ACC112 (cell line): ENCODE data around the gene SORT1.

Experiments
- H2AFZ ChIP-seq: fragments of 200-600 bp; sonication (generic); one replicate; pipeline ENCODE4 v1.6.0; 2017; ENCODE audit warnings: antibody characterized with exemption, low read length; ENCODE audit not compliant: unreplicated experiment
- H3K27ac ChIP-seq: fragments of 200-600 bp; sonication (generic); 2 replicates; pipeline ENCODE4 v1.5.1; 2014; ENCODE audit warnings: low read depth, mild to moderate bottlenecking, antibody characterized with exemption, low read length, moderate library complexity
- H3K27me3 ChIP-seq: fragments of 200-600 bp; sonication (generic); 2 replicates; pipeline ENCODE4 v1.6.1; 2014; ENCODE audit warnings: mild to moderate bottlenecking, antibody characterized with exemption, low read length, moderate library complexity, mixed read lengths; ENCODE audit not compliant: insufficient read depth
- H3K36me3 ChIP-seq: fragments of 200-600 bp; sonication (generic); 2 replicates; pipeline ENCODE4 v1.6.1; 2016; ENCODE audit warnings: mild to moderate bottlenecking, antibody characterized with exemption, low read length, moderate library complexity, mixed read lengths; ENCODE audit not compliant: insufficient read depth
- H3K4me1 ChIP-seq: fragments of 200-600 bp; sonication (generic); one replicate; pipeline ENCODE4 v1.6.1; 2016; ENCODE audit warnings: low read length, mixed read lengths; ENCODE audit not compliant: insufficient read depth, unreplicated experiment, control insufficient read depth
- H3K4me3 ChIP-seq: fragments of 200-600 bp; sonication (generic); 2 replicates; pipeline ENCODE4 v1.5.1; 2014; ENCODE audit warnings: mild to moderate bottlenecking, low read depth, low read length
- H3K79me2 ChIP-seq: fragments of 200-600 bp; sonication (generic); one replicate; pipeline ENCODE4 v1.6.0; 2016; ENCODE audit warnings: low read length; ENCODE audit not compliant: control insufficient read depth, unreplicated experiment, insufficient read depth

SORT1 gene

GRCh38 chr1:109426281-109427170 lies 28.8 kb upstream of the SORT1 start, which contains the start of gene PSMA5:
Gene PSMA5, minus strand, starts transcription at chr1:109426448. Its CDS starts 118 bp downstream, at chr1:109426330.
- Histone ChIP-seq H3K79me2 (peaks cover 49% of the 10 kb centered on the region), H3K36me3 (no peaks in the 10 kb centered on the region), H3K27ac (peak within 1 kb of the TSS; percentile 86), H3K4me1 (peaks cover 20% of the 10 kb centered on the region), H2AFZ (peak within 1 kb of the TSS; percentile 38), H3K27me3 (no peaks in the 10 kb centered on the region), H3K4me3 (peak within 1 kb of the TSS; percentile 92)

- Histone ChIP-seq H3K79me2 (peaks cover 57% of the 10 kb centered on the region), H2AFZ (peak overlapping the region; percentile 33), H3K27me3 (no peaks in the 10 kb centered on the region), H3K4me1 (peaks cover 20% of the 10 kb centered on the region), H3K36me3 (peaks cover 4% of the 10 kb centered on the region; the same call in 1 of the 2 replicates), H3K4me3 (peak overlapping the region; percentile 92), H3K27ac (peak overlapping the region; percentile 86)
These were observed 27.9 kb upstream of the SORT1 start for GRCh38 chr1:109425391-109426280.

DNA sequence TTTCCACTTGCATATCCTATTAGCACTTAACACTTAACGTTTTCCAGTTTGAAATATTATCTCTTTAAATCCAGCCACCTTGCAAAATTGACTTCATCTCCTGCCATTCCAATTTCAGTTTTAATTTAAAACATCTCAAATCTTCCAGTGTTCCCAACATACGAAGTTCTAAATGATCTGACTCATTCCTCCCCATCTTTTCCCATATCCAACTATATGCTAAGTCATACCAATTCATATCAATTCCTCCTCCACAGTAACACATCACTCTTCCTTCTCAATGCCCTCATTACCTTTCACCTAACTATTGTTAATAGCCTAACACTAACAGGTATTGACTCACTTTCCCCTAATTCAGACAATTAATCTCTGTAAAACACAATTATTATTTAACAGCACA lies 25.8 kb upstream of the SORT1 start:
- Histone ChIP-seq H2AFZ (no peak overlapping the region), H3K4me3 (peak overlapping the region; percentile 33), H3K36me3 (peaks cover 14% of the 10 kb centered on the region; the same call in 1 of the 2 replicates), H3K27ac (0 out of 2 replicates have a peak overlapping the region, but pooled peaks have one; percentile 0), H3K79me2 (peaks cover 64% of the 10 kb centered on the region), H3K4me1 (peaks cover 20% of the 10 kb centered on the region), H3K27me3 (no peaks in the 10 kb centered on the region)

DNA sequence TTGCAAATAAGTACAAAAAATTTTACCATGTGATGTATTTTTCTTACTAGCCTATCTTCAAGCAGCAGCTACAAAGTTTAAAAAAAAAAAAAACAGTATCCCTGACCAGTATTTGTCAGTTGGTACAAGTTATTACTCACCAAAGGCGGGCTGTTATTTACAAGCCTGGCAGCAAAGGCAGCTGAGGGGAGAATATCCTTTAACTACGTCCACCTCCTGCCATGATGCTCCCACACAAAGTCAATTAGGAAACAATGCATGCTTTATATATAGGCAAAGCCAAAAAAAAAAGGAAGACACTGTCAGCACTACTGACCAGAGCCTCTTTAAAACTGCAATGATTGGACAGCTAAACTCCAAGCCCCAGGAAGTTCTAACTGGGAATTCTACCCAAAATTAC lies 14.8 kb upstream of the SORT1 start:
- H3K27me3 ChIP-seq: no peaks in the 10 kb centered on the region
- no peak overlapping the region for H2AFZ ChIP-seq
- no peaks in the 10 kb centered on the region for H3K4me1 ChIP-seq
- H3K36me3 ChIP-seq: peaks cover 43% of the 10 kb centered on the region
- no peak overlapping the region for H3K27ac ChIP-seq
- peaks cover 30% of the 10 kb centered on the region for H3K79me2 ChIP-seq
- H3K4me3 ChIP-seq: no peak overlapping the region

DNA sequence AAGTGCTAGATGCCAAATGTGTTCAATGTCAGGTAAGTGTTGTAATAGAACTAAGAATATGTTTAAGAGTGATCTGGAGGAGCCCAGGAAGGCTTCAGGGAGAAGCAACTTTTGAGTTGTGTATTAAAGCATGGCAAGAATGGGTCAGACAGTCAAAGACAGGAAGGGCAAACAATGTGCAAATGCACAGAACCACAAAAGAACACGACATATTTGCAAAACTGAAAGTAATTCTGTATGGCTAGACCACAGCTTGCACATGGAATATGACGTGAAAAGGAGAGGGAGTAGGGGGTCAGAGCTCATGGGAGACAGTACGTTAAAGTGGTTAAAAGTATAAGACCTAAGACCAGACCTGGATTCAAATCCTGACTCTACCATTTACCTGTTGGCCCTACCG lies 7.1 kb upstream of the SORT1 start:
- Histone ChIP-seq H3K79me2 (peaks cover 9% of the 10 kb centered on the region), H3K27me3 (no peaks in the 10 kb centered on the region), H3K4me1 (no peaks in the 10 kb centered on the region), H3K27ac (no peak overlapping the region), H3K4me3 (no peak overlapping the region), H3K36me3 (peaks cover 17% of the 10 kb centered on the region), H2AFZ (no peak overlapping the region)

DNA sequence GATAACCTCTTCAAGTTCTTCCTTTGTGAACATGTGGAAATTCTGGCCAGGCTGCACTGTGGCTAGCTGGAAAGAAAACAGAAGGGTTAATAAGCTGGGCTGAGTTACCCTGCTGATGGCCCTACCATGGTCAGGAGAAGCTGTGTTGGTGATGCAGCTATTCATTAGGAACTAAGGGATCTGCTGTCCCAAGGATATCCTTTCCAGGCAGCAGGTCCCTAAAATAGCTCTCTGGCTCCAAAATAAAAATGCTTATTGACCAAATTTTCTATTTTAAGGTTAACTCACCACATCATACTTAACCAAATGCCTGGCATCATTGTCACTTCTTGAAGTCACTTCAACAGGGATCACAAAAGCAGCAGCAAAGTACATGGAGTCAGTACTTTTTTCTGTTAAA lies 4.3 kb upstream of the SORT1 start:
- H3K36me3 ChIP-seq: peaks cover 13% of the 10 kb centered on the region
- no peaks in the 10 kb centered on the region for H3K27me3 ChIP-seq
- peaks cover 4% of the 10 kb centered on the region for H3K4me1 ChIP-seq
- no peak overlapping the region for H3K4me3 ChIP-seq
- no peak overlapping the region for H2AFZ ChIP-seq
- H3K27ac ChIP-seq: no peak overlapping the region
- H3K79me2 ChIP-seq: no peaks in the 10 kb centered on the region

DNA sequence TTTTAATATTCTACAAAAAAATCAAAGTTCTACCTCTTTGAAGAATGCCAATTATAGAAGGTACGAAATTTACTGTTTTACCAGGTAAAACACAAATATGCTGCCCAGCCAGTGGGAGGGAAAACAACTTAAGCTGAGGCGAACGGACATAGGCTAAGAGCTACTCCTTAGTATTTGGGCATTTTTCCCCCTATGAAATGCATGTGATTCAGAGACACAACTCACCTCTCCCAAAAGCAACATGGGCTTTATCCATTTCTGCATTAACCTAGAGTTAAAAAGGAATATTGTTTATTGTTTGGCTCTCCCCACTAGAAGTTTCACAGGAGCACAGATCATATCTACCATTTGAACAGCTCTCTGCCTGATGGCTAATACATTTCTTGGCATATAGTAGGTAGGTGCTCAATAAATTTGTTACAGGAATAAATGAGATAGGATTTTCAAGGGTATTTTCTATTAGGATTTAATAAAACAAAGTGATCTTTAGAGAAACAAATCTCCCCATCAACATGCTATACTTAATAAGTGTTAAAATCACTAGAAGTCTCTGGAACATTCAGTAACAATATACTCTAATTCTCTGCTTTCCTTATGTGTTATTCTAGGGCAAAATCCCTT lies 2.4 kb upstream of the SORT1 start:
- Histone ChIP-seq H3K4me3 (no peak overlapping the region), H3K27me3 (no peaks in the 10 kb centered on the region), H2AFZ (no peak overlapping the region), H3K36me3 (peaks cover 7% of the 10 kb centered on the region), H3K79me2 (peaks cover 3% of the 10 kb centered on the region), H3K4me1 (peaks cover 8% of the 10 kb centered on the region), H3K27ac (no peak overlapping the region)

GRCh38 chr1:109399326-109399957 lies 1.7 kb upstream of the SORT1 start:
- H3K4me3 ChIP-seq: no peak overlapping the region
- no peak overlapping the region for H3K27ac ChIP-seq
- H3K4me1 ChIP-seq: peaks cover 10% of the 10 kb centered on the region
- no peaks in the 10 kb centered on the region for H3K27me3 ChIP-seq
- peaks cover 3% of the 10 kb centered on the region for H3K79me2 ChIP-seq
- H2AFZ ChIP-seq: no peak overlapping the region
- H3K36me3 ChIP-seq: no peaks in the 10 kb centered on the region; the same call in 1 of the 2 replicates

- H3K36me3 ChIP-seq: no peaks in the 10 kb centered on the region; the same call in 1 of the 2 replicates
- no peaks in the 10 kb centered on the region for H3K27me3 ChIP-seq
- no peak overlapping the region for H3K27ac ChIP-seq
- H3K79me2 ChIP-seq: peaks cover 3% of the 10 kb centered on the region
- peak overlapping the region; percentile 57 for H2AFZ ChIP-seq
- peak overlapping the region; percentile 76 for H3K4me3 ChIP-seq
- H3K4me1 ChIP-seq: peaks cover 14% of the 10 kb centered on the region
These were observed 866 bp upstream of the SORT1 start for GRCh38 chr1:109398343-109399225.
